Right lobe of liver (tissue), 4 donors: ENCODE measurements around the gene HNRNPUL1.

ENCODE experiments used
- CTCF ChIP-seq, 4 donors: fragments of 200-600 bp in 3 of 4; fragments of 450-650 bp in 1 of 4; IDR thresholded peaks; one replicate each; pipeline versions ENCODE4 v1.5.1 to v1.8.0; 2016 to 2022; ENCODE audit warnings: antibody characterized with exemption in 4 of 4, mild to moderate bottlenecking in 2 of 4
- POLR2A ChIP-seq: fragments of 450-650 bp; IDR thresholded peaks from one replicate; pipeline ENCODE4 v1.6.1; 2017; ENCODE audit warnings: antibody characterized with exemption, mild to moderate bottlenecking
- donor health status: DM: no; HTN: no; CAD: no.
- donor health status: DM: no; HTN: no; CAD: no.
- donor health status: DM: no; HTN: yes; CAD: no.

GRCh38 chr19:41263042-41263849 lies 926 bp upstream of the HNRNPUL1 start:
- TF ChIP-seq CTCF (IDR thresholded peaks at IDR 0.05) = no peak
- TF ChIP-seq POLR2A = peak; percentile 95
